Coronary artery (tissue), 2 donors: Measurements from ENCODE around the gene MOK.

ENCODE experiments used
- DNase-seq: peaks from one replicate; pipeline ENCODE4 v3.0.0-alpha.2; 2017; ENCODE audit warnings: low spot score
- H3K27ac ChIP-seq, 2 donors: fragments of 200-600 bp; sonication (generic); one replicate each; pipeline ENCODE4 v1.5.1; 2016 to 2019
- H3K4me3 ChIP-seq: fragments of 200-600 bp; sonication (generic); 2 replicates; pipeline ENCODE4 v1.5.1; 2016; ENCODE audit warnings: mild to moderate bottlenecking, moderate library complexity
- CTCF ChIP-seq: fragments of 200-600 bp; sonication (generic); IDR thresholded peaks from one replicate; pipeline ENCODE4 v1.5.1; 2019; ENCODE audit warnings: antibody characterized with exemption

Gene MOK

GRCh38 chr14:102218688-102219087 is 86.3 kb downstream of the MOK start:
- no peak for DNase-seq
- TF ChIP-seq CTCF, result no peak
- H3K27ac ChIP-seq, result no peak overlapping the region
- no peak overlapping the region for H3K4me3 ChIP-seq

DNA sequence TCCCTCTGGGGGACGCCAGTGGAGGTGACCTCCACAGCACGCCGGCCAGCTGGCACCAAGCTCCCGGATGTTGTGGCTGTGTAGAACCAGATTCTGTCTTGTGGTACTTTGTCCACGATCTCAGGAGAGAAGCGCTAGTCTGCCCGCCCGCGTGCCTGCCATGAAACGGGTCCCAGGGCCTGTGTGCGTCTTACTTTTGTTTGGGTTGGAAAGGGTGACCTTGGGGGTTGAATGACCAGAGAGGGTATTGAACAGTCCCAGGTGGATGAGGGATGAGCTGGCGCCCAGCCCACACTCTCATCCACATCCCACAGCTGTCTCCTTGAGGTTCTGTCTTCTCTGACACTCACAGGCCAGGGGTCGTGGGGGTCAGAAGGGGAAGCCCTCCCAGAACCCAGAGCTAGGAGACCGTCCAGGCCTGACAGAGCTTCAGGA is 87.0 kb downstream of the MOK start:
- no peak for DNase-seq
- no peak overlapping the region for H3K27ac ChIP-seq
- H3K4me3 ChIP-seq, result no peak overlapping the region
- TF ChIP-seq CTCF, result no peak

GRCh38 chr14:102217399-102217798 is 87.6 kb downstream of the MOK start:
- no peak for TF ChIP-seq CTCF
- no peak overlapping the region for H3K4me3 ChIP-seq
- H3K27ac ChIP-seq, result no peak overlapping the region
- no peak for DNase-seq

DNA sequence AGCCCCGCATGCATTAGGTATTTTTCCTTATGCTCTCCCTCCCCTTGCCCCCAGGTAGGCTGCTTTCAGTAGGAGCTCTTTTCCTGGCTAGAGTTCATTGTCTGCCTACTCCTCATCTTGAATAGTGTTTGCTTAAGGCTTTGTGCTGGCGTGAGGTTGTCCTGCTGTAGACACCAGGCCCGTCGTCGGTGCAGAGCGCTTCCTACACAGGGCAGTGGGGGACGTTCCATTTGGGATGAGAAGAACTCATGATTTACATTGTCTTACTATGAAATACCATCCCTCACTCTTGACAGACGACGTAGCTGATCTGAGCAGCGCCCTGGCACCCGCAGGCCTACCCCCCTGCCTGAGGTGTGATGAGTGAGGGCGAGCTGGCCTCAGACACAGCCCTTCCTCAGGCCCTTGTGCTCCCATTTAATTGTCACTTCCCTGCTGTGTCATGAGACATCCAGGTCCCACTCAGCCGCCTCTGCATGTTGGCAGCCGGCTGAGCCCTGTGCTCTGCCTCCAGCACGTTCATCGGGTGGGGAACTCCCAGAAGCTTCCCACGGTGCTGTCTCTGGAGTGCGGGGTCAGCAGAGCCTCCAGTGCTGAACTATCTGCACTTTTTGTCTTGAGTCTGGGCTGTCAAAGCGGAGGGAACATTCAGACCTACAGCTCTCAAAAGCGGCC is 89.3 kb downstream of the MOK start:
- DNase-seq, result no peak
- no peak for TF ChIP-seq CTCF
- no peak overlapping the region for H3K4me3 ChIP-seq
- no peak overlapping the region for H3K27ac ChIP-seq

GRCh38 chr14:102215071-102215470 is 89.9 kb downstream of the MOK start:
- DNase-seq, result no peak
- peak overlapping the region in 1 of 2 donors; percentile 18 for H3K27ac ChIP-seq
- no peak overlapping the region for H3K4me3 ChIP-seq
- no peak for TF ChIP-seq CTCF

- DNase-seq, result no peak
- no peak overlapping the region for H3K27ac ChIP-seq
- no peak overlapping the region for H3K4me3 ChIP-seq
- no peak for TF ChIP-seq CTCF
Observed at GRCh38 chr14:102213984-102214658, 90.8 kb downstream of the MOK start.

- Histone ChIP-seq H3K4me3 (no peak overlapping the region), H3K27ac (no peak overlapping the region)
- DNase-seq, result no peak
- TF ChIP-seq CTCF, result no peak
Observed at GRCh38 chr14:102213470-102213869, 91.5 kb downstream of the MOK start.
